Panc1 (cell line): ENCODE results near the gene ONECUT1. TPM values are rescaled to one million over a fixed set of nuclear protein-coding genes. Genes with fewer than 3 reads are reported as not detected.

Source experiments
- ATAC-seq: fragments of 200-7000 bp; cut with Tn5 transposase; 2 replicates; pipeline ENCODE4 v1.9.1; 2020; ENCODE audit warnings: mild to moderate bottlenecking, moderate library complexity
- BruUV-seq: library from RNA; stranded (reverse); fragments of 400-500 nt; replicated peaks from 2 replicates; lab custom pipeline; 2021; lab: Mats Ljungman, UMichigan
- CTCF ChIA-PET: fragments of 300-600 bp; sonication (Branson Sonifier 250); formaldehyde crosslinking; loops from one replicate; lab custom pipeline; 2022; ENCODE audit warnings: antibody characterized with exemption; lab: Charles Lee
- POLR2A ChIA-PET: fragments of 300-600 bp; sonication (Branson Sonifier 250); formaldehyde crosslinking; loops from one replicate; lab custom pipeline; 2022; ENCODE audit warnings: antibody characterized with exemption; lab: Charles Lee
- DNase-seq: peaks from one replicate; pipeline ENCODE4 v3.0.0-alpha.2; 2010; ENCODE audit warnings: low read depth, low spot score
- H3K27ac ChIP-seq: 2 replicates; pipeline ENCODE4 v1.5.1; 2011; ENCODE audit warnings: mild to moderate bottlenecking, low read length, inconsistent platforms
- H3K27me3 ChIP-seq: fragments of 200-500 bp; sonication (Bioruptor generic); 2 replicates; pipeline ENCODE4 v1.6.0; 2014; ENCODE audit warnings: low read length, inconsistent platforms; ENCODE audit not compliant: control insufficient read depth, insufficient read depth
- H3K36me3 ChIP-seq: fragments of 200-500 bp; sonication (Bioruptor generic); 2 replicates; pipeline ENCODE4 v1.5.1; 2014; ENCODE audit warnings: inconsistent platforms, mild to moderate bottlenecking, low read length, moderate library complexity; ENCODE audit not compliant: control insufficient read depth, insufficient read depth
- H3K4me1 ChIP-seq: 2 replicates; pipeline ENCODE4 v1.5.1; 2011; ENCODE audit warnings: inconsistent platforms, mild to moderate bottlenecking, low read length, moderate library complexity; ENCODE audit not compliant: control insufficient read depth, insufficient read depth
- H3K4me3 ChIP-seq, 2 experiments: 2 replicates each; pipeline ENCODE4 v1.5.1; 2011 to 2012; ENCODE audit warnings: low read depth in 2 of 2, low read length in 2 of 2, mild to moderate bottlenecking in 2 of 2, inconsistent platforms in 1 of 2, moderate library complexity in 1 of 2
- H3K9me3 ChIP-seq: fragments of 200-500 bp; sonication (Bioruptor generic); 2 replicates; pipeline ENCODE4 v1.5.1; 2014; ENCODE audit warnings: low read depth, mild to moderate bottlenecking, inconsistent platforms, low read length, moderate library complexity; ENCODE audit not compliant: control insufficient read depth, insufficient read depth
- POLR2AphosphoS5 ChIP-seq: IDR thresholded peaks from 2 replicates; pipeline ENCODE4 v1.6.1; 2012; ENCODE audit warnings: mild to moderate bottlenecking, low read depth, low read length, moderate library complexity
- SIN3A ChIP-seq: IDR thresholded peaks from 2 replicates; pipeline ENCODE4 v1.6.1; 2012; ENCODE audit warnings: low read depth, mild to moderate bottlenecking, low read length, moderate library complexity, borderline replicate concordance; ENCODE audit not compliant: insufficient read depth
- TCF7L2 ChIP-seq: IDR thresholded peaks from 2 replicates; pipeline ENCODE4 v1.6.1; 2011; ENCODE audit warnings: mild to moderate bottlenecking, low read depth, low read length, inconsistent platforms
- in situ Hi-C: cut with HindIII; loops from 2 replicates; pipeline ENCODE4 v1.10.0; 2016; ENCODE audit warnings: low sequenced_read_pairs, low pct_unique_long_range_greater_than_20kb
- intact Hi-C: fragments of 100-400 bp; cut with micrococcal nuclease; formaldehyde crosslinking; loops from one replicate; pipeline ENCODE4 v1.10.0; 2022; ENCODE audit not compliant: unreplicated experiment
- total RNA-seq: library from RNA; stranded (reverse); gene quantifications from one replicate; pipeline ENCODE4 v1.2.1, GENCODE V29; 2021; ENCODE audit not compliant: unreplicated experiment
- TF ChIP-seq, protein P1 (sequence below), 2 experiments: IDR thresholded peaks; 2 replicates each; pipeline ENCODE4 v1.6.1; 2011 to 2012; ENCODE audit warnings: low read depth in 2 of 2, control low read depth in 1 of 2, low read length in 1 of 2, mild to moderate bottlenecking in 1 of 2, moderate library complexity in 1 of 2; ENCODE audit not compliant: insufficient read depth in 1 of 2
- TF ChIP-seq, protein P2 (sequence below): fragments of 450-650 bp; IDR thresholded peaks from 2 replicates; pipeline ENCODE4 v1.5.1; 2017; ENCODE audit warnings: mild to moderate bottlenecking

The ONECUT1 gene
- total RNA-seq, 1 experiment from 2014 or later = 0.18 TPM

DNA sequence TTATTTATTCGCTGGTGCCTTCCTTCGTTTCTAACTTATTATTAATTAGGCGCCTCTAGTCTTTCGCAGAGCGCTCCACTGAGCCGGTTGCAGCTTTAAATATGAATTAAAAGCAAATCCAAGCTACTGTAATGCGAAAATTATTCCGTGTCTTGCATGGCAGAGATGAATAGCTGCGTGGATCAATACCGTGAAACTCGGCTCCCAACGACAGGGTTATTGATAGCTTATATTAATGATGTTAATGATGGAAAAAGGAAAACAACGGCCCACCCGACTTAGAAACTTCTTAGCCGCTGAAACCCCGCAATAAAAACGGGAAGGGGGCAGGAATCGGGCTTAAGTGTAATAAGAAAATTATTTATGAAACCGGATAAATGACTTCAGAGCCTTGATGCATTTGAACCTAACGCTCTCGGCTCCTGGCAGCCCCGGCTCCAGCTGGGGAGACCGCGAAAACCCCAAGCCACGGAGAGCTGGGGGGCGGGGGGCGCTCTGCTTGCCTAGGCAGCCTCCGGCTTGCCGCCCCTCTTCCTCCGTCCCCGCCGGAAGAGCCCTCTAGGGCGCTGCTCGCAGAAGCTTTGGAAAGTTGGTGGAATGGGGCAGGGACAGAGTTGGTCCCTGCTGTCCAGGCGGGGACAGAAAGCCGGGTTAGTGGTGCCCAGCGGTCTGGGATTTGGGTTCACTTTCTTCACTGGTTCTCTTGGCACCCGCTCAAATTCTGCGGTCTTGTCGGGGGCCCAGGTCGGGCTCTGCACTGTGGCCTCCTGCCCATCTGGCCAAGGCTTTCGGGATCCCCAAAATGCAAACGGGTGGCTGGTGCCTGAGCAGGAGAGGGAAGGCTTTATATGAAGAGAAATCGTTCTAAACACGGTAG lies 7.7 kb upstream of the ONECUT1 start:
- DNase-seq = no peak
- intact Hi-C loops = no loop called here
- no peak overlapping the region for H3K4me3 ChIP-seq
- ATAC-seq = no peak
- ChIA-PET CTCF (interaction anchor here (0.6 kb wide), 1 partner anchor 10 kb away, joined by 6 read pairs; no protein-coding TSS in a partner anchor), POLR2A (no interaction called here)
- no TSS peak for BruUV-seq
- peaks cover 12% of the 10 kb centered on the region for H3K27me3 ChIP-seq
- H3K9me3 ChIP-seq = no peaks in the 10 kb centered on the region
- H3K27ac ChIP-seq = no peak overlapping the region
- in situ Hi-C loops = no loop called here
- TF ChIP-seq, protein P1, sequence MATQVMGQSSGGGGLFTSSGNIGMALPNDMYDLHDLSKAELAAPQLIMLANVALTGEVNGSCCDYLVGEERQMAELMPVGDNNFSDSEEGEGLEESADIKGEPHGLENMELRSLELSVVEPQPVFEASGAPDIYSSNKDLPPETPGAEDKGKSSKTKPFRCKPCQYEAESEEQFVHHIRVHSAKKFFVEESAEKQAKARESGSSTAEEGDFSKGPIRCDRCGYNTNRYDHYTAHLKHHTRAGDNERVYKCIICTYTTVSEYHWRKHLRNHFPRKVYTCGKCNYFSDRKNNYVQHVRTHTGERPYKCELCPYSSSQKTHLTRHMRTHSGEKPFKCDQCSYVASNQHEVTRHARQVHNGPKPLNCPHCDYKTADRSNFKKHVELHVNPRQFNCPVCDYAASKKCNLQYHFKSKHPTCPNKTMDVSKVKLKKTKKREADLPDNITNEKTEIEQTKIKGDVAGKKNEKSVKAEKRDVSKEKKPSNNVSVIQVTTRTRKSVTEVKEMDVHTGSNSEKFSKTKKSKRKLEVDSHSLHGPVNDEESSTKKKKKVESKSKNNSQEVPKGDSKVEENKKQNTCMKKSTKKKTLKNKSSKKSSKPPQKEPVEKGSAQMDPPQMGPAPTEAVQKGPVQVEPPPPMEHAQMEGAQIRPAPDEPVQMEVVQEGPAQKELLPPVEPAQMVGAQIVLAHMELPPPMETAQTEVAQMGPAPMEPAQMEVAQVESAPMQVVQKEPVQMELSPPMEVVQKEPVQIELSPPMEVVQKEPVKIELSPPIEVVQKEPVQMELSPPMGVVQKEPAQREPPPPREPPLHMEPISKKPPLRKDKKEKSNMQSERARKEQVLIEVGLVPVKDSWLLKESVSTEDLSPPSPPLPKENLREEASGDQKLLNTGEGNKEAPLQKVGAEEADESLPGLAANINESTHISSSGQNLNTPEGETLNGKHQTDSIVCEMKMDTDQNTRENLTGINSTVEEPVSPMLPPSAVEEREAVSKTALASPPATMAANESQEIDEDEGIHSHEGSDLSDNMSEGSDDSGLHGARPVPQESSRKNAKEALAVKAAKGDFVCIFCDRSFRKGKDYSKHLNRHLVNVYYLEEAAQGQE (IDR thresholded peaks at IDR 0.05; ENCODE audit: insufficient read depth in 1 of 2, low read depth in 2 of 2, low read length in 1 of 2) = no peak
- TF ChIP-seq SIN3A (no peak), POLR2AphosphoS5 (no peak), TCF7L2 (no peak)
- TF ChIP-seq, protein P2, sequence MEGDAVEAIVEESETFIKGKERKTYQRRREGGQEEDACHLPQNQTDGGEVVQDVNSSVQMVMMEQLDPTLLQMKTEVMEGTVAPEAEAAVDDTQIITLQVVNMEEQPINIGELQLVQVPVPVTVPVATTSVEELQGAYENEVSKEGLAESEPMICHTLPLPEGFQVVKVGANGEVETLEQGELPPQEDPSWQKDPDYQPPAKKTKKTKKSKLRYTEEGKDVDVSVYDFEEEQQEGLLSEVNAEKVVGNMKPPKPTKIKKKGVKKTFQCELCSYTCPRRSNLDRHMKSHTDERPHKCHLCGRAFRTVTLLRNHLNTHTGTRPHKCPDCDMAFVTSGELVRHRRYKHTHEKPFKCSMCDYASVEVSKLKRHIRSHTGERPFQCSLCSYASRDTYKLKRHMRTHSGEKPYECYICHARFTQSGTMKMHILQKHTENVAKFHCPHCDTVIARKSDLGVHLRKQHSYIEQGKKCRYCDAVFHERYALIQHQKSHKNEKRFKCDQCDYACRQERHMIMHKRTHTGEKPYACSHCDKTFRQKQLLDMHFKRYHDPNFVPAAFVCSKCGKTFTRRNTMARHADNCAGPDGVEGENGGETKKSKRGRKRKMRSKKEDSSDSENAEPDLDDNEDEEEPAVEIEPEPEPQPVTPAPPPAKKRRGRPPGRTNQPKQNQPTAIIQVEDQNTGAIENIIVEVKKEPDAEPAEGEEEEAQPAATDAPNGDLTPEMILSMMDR = no peak
- no peaks in the 10 kb centered on the region for H3K36me3 ChIP-seq
- no peaks in the 10 kb centered on the region; the same call in 1 of the 2 replicates for H3K4me1 ChIP-seq

DNA sequence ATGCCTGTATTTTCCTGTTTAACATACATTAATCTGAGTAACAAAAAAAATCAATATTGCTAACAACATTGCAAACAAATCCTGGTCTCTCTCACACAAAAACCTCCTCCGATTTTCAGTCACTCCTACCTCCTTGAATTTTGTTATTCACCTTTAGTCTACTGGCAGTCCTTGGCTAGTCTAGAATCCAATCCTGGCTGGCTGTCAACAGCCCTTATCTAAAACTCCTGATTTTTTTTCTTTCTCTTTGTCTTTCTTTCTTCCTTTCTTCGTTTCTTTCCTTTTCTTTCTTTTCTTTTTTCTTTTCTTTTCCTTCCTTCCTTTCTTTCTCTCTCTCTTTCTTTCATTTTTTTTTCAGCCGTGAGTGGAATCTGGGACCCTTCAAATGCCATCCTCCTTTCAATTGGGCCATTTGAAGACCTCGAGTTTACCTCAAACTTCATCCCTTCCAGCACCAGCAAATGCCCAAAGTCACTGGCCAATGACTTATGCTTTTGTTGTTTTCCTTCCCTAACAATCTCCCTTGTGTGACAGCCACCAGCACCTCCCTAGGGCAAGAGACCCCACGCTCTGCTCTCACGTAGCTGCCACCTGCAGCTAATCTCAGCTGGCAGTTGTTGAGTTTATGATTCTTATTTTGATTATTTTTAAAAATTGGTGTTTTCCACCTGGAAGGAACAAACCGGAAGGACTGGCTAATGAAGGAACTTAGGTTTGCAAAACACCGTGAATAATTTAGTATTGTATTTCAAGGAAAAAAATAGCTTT lies 6.8 kb upstream of the ONECUT1 start:
- no TSS peak for BruUV-seq
- POLR2A ChIA-PET = interaction anchor here (0.7 kb wide), 1 partner anchor 1216 kb away, joined by 4 read pairs; no protein-coding TSS in a partner anchor
- CTCF ChIA-PET = interaction anchor here (0.6 kb wide), 1 partner anchor 9 kb away, joined by 6 read pairs; no protein-coding TSS in a partner anchor
- ATAC-seq (no peak), DNase-seq (no peak)
- in situ Hi-C loops (no loop called here), intact Hi-C loops (no loop called here)
- Histone ChIP-seq H3K4me3 (no peak overlapping the region), H3K27ac (no peak overlapping the region), H3K27me3 (peaks cover 9% of the 10 kb centered on the region), H3K36me3 (no peaks in the 10 kb centered on the region), H3K9me3 (no peaks in the 10 kb centered on the region), H3K4me1 (no peaks in the 10 kb centered on the region; the same call in 1 of the 2 replicates)
- no peak for TF ChIP-seq TCF7L2
- TF ChIP-seq, protein P1 (IDR thresholded peaks at IDR 0.05; ENCODE audit: insufficient read depth in 1 of 2, low read depth in 2 of 2, low read length in 1 of 2) = no peak
- no peak for TF ChIP-seq SIN3A
- TF ChIP-seq, protein P2 = no peak
- no peak for TF ChIP-seq POLR2AphosphoS5
